SU-DHL-6 (cell line): ENCODE results near the gene GABBR2.

Source experiments
- EZH2phosphoT487 ChIP-seq: fragments of 200-600 bp; sonication (generic), shearing (Covaris generic); conservative IDR thresholded peaks from 2 replicates; pipeline ENCODE4 v1.6.1; 2018; ENCODE audit warnings: mild to moderate bottlenecking, antibody characterized with exemption, low read length, moderate library complexity, mixed read lengths
- TF ChIP-seq, protein P1 (sequence below): fragments of 200-600 bp; sonication (generic); IDR thresholded peaks from one replicate; pipeline ENCODE4 v1.5.1; 2017; ENCODE audit warnings: antibody characterized with exemption, mild to moderate bottlenecking, low read length, moderate library complexity; ENCODE audit not compliant: insufficient read depth, poor library complexity, severe bottlenecking

- TF ChIP-seq, protein P1, sequence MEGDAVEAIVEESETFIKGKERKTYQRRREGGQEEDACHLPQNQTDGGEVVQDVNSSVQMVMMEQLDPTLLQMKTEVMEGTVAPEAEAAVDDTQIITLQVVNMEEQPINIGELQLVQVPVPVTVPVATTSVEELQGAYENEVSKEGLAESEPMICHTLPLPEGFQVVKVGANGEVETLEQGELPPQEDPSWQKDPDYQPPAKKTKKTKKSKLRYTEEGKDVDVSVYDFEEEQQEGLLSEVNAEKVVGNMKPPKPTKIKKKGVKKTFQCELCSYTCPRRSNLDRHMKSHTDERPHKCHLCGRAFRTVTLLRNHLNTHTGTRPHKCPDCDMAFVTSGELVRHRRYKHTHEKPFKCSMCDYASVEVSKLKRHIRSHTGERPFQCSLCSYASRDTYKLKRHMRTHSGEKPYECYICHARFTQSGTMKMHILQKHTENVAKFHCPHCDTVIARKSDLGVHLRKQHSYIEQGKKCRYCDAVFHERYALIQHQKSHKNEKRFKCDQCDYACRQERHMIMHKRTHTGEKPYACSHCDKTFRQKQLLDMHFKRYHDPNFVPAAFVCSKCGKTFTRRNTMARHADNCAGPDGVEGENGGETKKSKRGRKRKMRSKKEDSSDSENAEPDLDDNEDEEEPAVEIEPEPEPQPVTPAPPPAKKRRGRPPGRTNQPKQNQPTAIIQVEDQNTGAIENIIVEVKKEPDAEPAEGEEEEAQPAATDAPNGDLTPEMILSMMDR = no peak
- TF ChIP-seq EZH2phosphoT487 = no peak
Observed at GRCh38 chr9:98641695-98642094, 67.0 kb downstream of the GABBR2 start.
